ENCODE results near the gene PTPRK. TPM values are rescaled to one million over a fixed set of nuclear protein-coding genes. Genes with fewer than 3 reads are reported as not detected.

Gene PTPRK
- total and polyA plus RNA-seq, 2 experiments from 2014 or later: 26.9 to 56.4 TPM

GRCh38 chr6:127976796-127977195, 543.6 kb downstream of the PTPRK start:
- no peaks in the 10 kb centered on the region for H3K9me3 Mint-ChIP-seq
- H3K27ac Mint-ChIP-seq: no peak overlapping the region
- Histone ChIP-seq H3K9me2 (ENCODE audit: insufficient read depth) (no peaks in the 10 kb centered on the region), H3K27ac (ENCODE audit: low read depth) (no peak overlapping the region), H3K4me1 (ENCODE audit: insufficient read depth) (no peaks in the 10 kb centered on the region), H3K27me3 (ENCODE audit: insufficient read depth) (no peaks in the 10 kb centered on the region), H3K4me2 (no peak overlapping the region), H3K4me3 (no peak overlapping the region), H3K36me3 (ENCODE audit: insufficient read depth) (peaks cover 4% of the 10 kb centered on the region), H4K20me1 (replicated peaks; ENCODE audit: insufficient read depth) (no peaks in the 10 kb centered on the region), H3F3A (replicated peaks; ENCODE audit: low read depth) (no peaks in the 10 kb centered on the region), H2AFZ (no peak overlapping the region), H3K79me2 (replicated peaks; ENCODE audit: insufficient read depth) (no peaks in the 10 kb centered on the region)
- H3K27me3 Mint-ChIP-seq (ENCODE audit: insufficient read depth, low read depth, poor library complexity): no peaks in the 10 kb centered on the region
- H3K36me3 Mint-ChIP-seq (ENCODE audit: low read depth): peaks cover 16% of the 10 kb centered on the region; the same call in 2 of the 3 replicates
- no peak for TF ChIP-seq STAT1 (IDR thresholded peaks at IDR 0.05; ENCODE audit: unreplicated experiment)
- no peak for TF ChIP-seq REST (IDR thresholded peaks at IDR 0.05; ENCODE audit: unreplicated experiment)
- TF ChIP-seq POLR2AphosphoS5 (IDR thresholded peaks at IDR 0.05; ENCODE audit: low read depth): no peak
- no peak for TF ChIP-seq ZNF462 (CRISPR knock-in tag; IDR thresholded peaks at IDR 0.05)
- no peak for TF ChIP-seq ZNF114 (CRISPR knock-in tag; IDR thresholded peaks at IDR 0.05)
- TF ChIP-seq CTCF (conservative IDR thresholded peaks at IDR 0.05; ENCODE audit: low read depth in 2 of 2): no peak
- TF ChIP-seq ZNF331 (CRISPR knock-in tag; IDR thresholded peaks at IDR 0.05; ENCODE audit: low read depth): no peak
- no peak for TF ChIP-seq EZH2phosphoT487 (IDR thresholded peaks at IDR 0.05; ENCODE audit: unreplicated experiment)
- TF ChIP-seq EZH2 (IDR thresholded peaks at IDR 0.05; ENCODE audit: low read depth, unreplicated experiment): no peak
- no peak for TF ChIP-seq NANOG (IDR thresholded peaks at IDR 0.05; ENCODE audit: borderline replicate concordance)
- TF ChIP-seq CREB1 (CRISPR knock-in tag; IDR thresholded peaks at IDR 0.05; ENCODE audit: low read depth): no peak
- TF ChIP-seq ETS1 (IDR thresholded peaks at IDR 0.05): no peak
- TF ChIP-seq JUNB (IDR thresholded peaks at IDR 0.05; ENCODE audit: unreplicated experiment): no peak
- ATAC-seq (no peak), DNase-seq (ENCODE audit: low spot score) (no peak)
- no peak overlapping the region for H3K4me3 Mint-ChIP-seq
- peaks cover 3% of the 10 kb centered on the region for H3K4me1 Mint-ChIP-seq
